ENCODE data around the gene DPAGT1.

The DPAGT1 gene

GRCh38 chr11:119115484-119116234 is 14.0 kb upstream of the DPAGT1 start:
- H3K27me3 ChIP-seq, result no peaks in the 10 kb centered on the region
- no peak for TF ChIP-seq CTCF (IDR thresholded peaks at IDR 0.05)
- H3K36me3 ChIP-seq, result peaks cover 15 to 69% (median 47%) of the 10 kb centered on the region in 3 donors
- no peaks in the 10 kb centered on the region for H3K9me3 ChIP-seq
- peak; percentile 62 to 74 for DNase-seq
- H3K27ac ChIP-seq, result no peak overlapping the region
- H3K4me3 ChIP-seq, result no peak overlapping the region
- intact Hi-C loops (cut with DNase I; ENCODE audit: low total_unique reads), result no loop called here
- peaks cover 0 to 5% (median 1%) of the 10 kb centered on the region in 4 donors for H3K4me1 ChIP-seq

GRCh38 chr11:119114351-119114750 is 12.7 kb upstream of the DPAGT1 start:
- no peak for DNase-seq
- H3K27me3 ChIP-seq, result no peaks in the 10 kb centered on the region
- no peak overlapping the region for H3K4me3 ChIP-seq
- no peak for TF ChIP-seq CTCF (IDR thresholded peaks at IDR 0.05)
- H3K4me1 ChIP-seq, result peaks cover 0 to 6% (median under 1%) of the 10 kb centered on the region in 4 donors
- no peaks in the 10 kb centered on the region for H3K9me3 ChIP-seq
- intact Hi-C loops (cut with DNase I; ENCODE audit: low total_unique reads), result no loop called here
- no peak overlapping the region for H3K27ac ChIP-seq
- H3K36me3 ChIP-seq, result peaks cover 15 to 72% (median 50%) of the 10 kb centered on the region in 3 donors

GRCh38 chr11:119113716-119114115 is 12.1 kb upstream of the DPAGT1 start:
- DNase-seq, result no peak

GRCh38 chr11:119112314-119113020 is 10.8 kb upstream of the DPAGT1 start:
- intact Hi-C loops (cut with DNase I; ENCODE audit: low total_unique reads), result no loop called here
- H3K36me3 ChIP-seq, result peaks cover 15 to 71% (median 50%) of the 10 kb centered on the region in 3 donors

More at GRCh38 chr11:119113716-119114115, 12.1 kb upstream of the DPAGT1 start:
- no peak for TF ChIP-seq CTCF (IDR thresholded peaks at IDR 0.05)
- intact Hi-C loops (cut with DNase I; ENCODE audit: low total_unique reads), result no loop called here
- Histone ChIP-seq H3K36me3 (peaks cover 15 to 72% (median 50%) of the 10 kb centered on the region in 3 donors), H3K9me3 (no peaks in the 10 kb centered on the region), H3K27ac (no peak overlapping the region), H3K4me1 (peaks cover 0 to 12% (median 4%) of the 10 kb centered on the region in 4 donors), H3K27me3 (no peaks in the 10 kb centered on the region), H3K4me3 (no peak overlapping the region)

More at GRCh38 chr11:119112314-119113020, 10.8 kb upstream of the DPAGT1 start:
- H3K27me3 ChIP-seq, result no peaks in the 10 kb centered on the region
- DNase-seq, result no peak
- H3K4me3 ChIP-seq, result no peak overlapping the region
- H3K4me1 ChIP-seq, result peaks cover 0 to 21% (median 11%) of the 10 kb centered on the region in 4 donors
- H3K9me3 ChIP-seq, result no peaks in the 10 kb centered on the region
- no peak for TF ChIP-seq CTCF (IDR thresholded peaks at IDR 0.05)
- no peak overlapping the region for H3K27ac ChIP-seq

Data from tibial artery (tissue), 4 donors.